Measurements from ENCODE around the gene RALY.
"Not testable (repeated sequence)": the region's sequence is repeated elsewhere in the genome, so short reads cannot be mapped to it uniquely, and the experiment has no call there.

Gene RALY

GRCh38 chr20:34017610-34018009 lies 23.9 kb downstream of the RALY start:
- Histone ChIP-seq H3K27me3 (ENCODE audit: control insufficient read depth, insufficient read depth, low read length) (no peaks in the 10 kb centered on the region), H3K4me3 (ENCODE audit: low read depth, low read length) (no peak overlapping the region), H3K36me3 (ENCODE audit: control insufficient read depth, insufficient read depth, low read length) (peaks cover 5% of the 10 kb centered on the region; the same call in 1 of the 2 replicates), H3K9ac (ENCODE audit: low read length) (no peak overlapping the region), H3K4me1 (ENCODE audit: control insufficient read depth, insufficient read depth, low read length) (peaks cover 42% of the 10 kb centered on the region), H3K9me3 (ENCODE audit: control insufficient read depth, insufficient read depth, low read depth, low read length) (0 out of 2 replicates have a peak, but pooled peaks cover 2% of the 10 kb centered on the region), H3K27ac (ENCODE audit: low read depth, low read length) (no peak overlapping the region)

- Histone ChIP-seq H3K9ac (ENCODE audit: low read length) (no peak overlapping the region), H3K4me3 (ENCODE audit: low read depth, low read length) (no peak overlapping the region), H3K4me1 (ENCODE audit: control insufficient read depth, insufficient read depth, low read length) (peaks cover 37% of the 10 kb centered on the region), H3K27me3 (ENCODE audit: control insufficient read depth, insufficient read depth, low read length) (no peaks in the 10 kb centered on the region), H3K9me3 (ENCODE audit: control insufficient read depth, insufficient read depth, low read depth, low read length) (0 out of 2 replicates have a peak, but pooled peaks cover 2% of the 10 kb centered on the region), H3K27ac (ENCODE audit: low read depth, low read length) (no peak overlapping the region), H3K36me3 (ENCODE audit: control insufficient read depth, insufficient read depth, low read length) (peaks cover 5% of the 10 kb centered on the region; the same call in 1 of the 2 replicates)
These were observed 24.5 kb downstream of the RALY start for GRCh38 chr20:34018166-34018565.

- peaks cover 38% of the 10 kb centered on the region for H3K4me1 ChIP-seq (ENCODE audit: control insufficient read depth, insufficient read depth, low read length)
- no peaks in the 10 kb centered on the region for H3K27me3 ChIP-seq (ENCODE audit: control insufficient read depth, insufficient read depth, low read length)
- no peak overlapping the region for H3K9ac ChIP-seq (ENCODE audit: low read length)
- H3K36me3 ChIP-seq (ENCODE audit: control insufficient read depth, insufficient read depth, low read length) = peaks cover 5% of the 10 kb centered on the region; the same call in 1 of the 2 replicates
- 0 out of 2 replicates have a peak, but pooled peaks cover 2% of the 10 kb centered on the region for H3K9me3 ChIP-seq (ENCODE audit: control insufficient read depth, insufficient read depth, low read depth, low read length)
- H3K27ac ChIP-seq (ENCODE audit: low read depth, low read length) = no peak overlapping the region
- H3K4me3 ChIP-seq (ENCODE audit: low read depth, low read length) = no peak overlapping the region
These were observed 28.6 kb downstream of the RALY start for GRCh38 chr20:34022151-34022838.

GRCh38 chr20:34022839-34023234 lies 29.1 kb downstream of the RALY start:
- Histone ChIP-seq H3K27ac (ENCODE audit: low read depth, low read length) (no peak overlapping the region), H3K9ac (ENCODE audit: low read length) (no peak overlapping the region), H3K9me3 (ENCODE audit: control insufficient read depth, insufficient read depth, low read depth, low read length) (0 out of 2 replicates have a peak, but pooled peaks cover 2% of the 10 kb centered on the region), H3K36me3 (ENCODE audit: control insufficient read depth, insufficient read depth, low read length) (peaks cover 5% of the 10 kb centered on the region; the same call in 1 of the 2 replicates), H3K27me3 (ENCODE audit: control insufficient read depth, insufficient read depth, low read length) (no peaks in the 10 kb centered on the region), H3K4me1 (ENCODE audit: control insufficient read depth, insufficient read depth, low read length) (peaks cover 35% of the 10 kb centered on the region), H3K4me3 (ENCODE audit: low read depth, low read length) (no peak overlapping the region)

- Histone ChIP-seq H3K4me3 (ENCODE audit: low read depth, low read length) (no peak overlapping the region), H3K27ac (ENCODE audit: low read depth, low read length) (no peak overlapping the region), H3K9me3 (ENCODE audit: control insufficient read depth, insufficient read depth, low read depth, low read length) (0 out of 2 replicates have a peak, but pooled peaks cover 2% of the 10 kb centered on the region), H3K9ac (ENCODE audit: low read length) (no peak overlapping the region), H3K4me1 (ENCODE audit: control insufficient read depth, insufficient read depth, low read length) (peaks cover 36% of the 10 kb centered on the region), H3K27me3 (ENCODE audit: control insufficient read depth, insufficient read depth, low read length) (no peaks in the 10 kb centered on the region), H3K36me3 (ENCODE audit: control insufficient read depth, insufficient read depth, low read length) (peaks cover 5% of the 10 kb centered on the region; the same call in 1 of the 2 replicates)
These were observed 30.4 kb downstream of the RALY start for GRCh38 chr20:34023937-34024722.

- Histone ChIP-seq H3K9me3 (ENCODE audit: control insufficient read depth, insufficient read depth, low read depth, low read length) (0 out of 2 replicates have a peak, but pooled peaks cover 2% of the 10 kb centered on the region), H3K4me1 (ENCODE audit: control insufficient read depth, insufficient read depth, low read length) (peaks cover 40% of the 10 kb centered on the region), H3K27ac (ENCODE audit: low read depth, low read length) (no peak overlapping the region), H3K9ac (ENCODE audit: low read length) (no peak overlapping the region), H3K4me3 (ENCODE audit: low read depth, low read length) (no peak overlapping the region), H3K27me3 (ENCODE audit: control insufficient read depth, insufficient read depth, low read length) (no peaks in the 10 kb centered on the region), H3K36me3 (ENCODE audit: control insufficient read depth, insufficient read depth, low read length) (peaks cover 5% of the 10 kb centered on the region; the same call in 1 of the 2 replicates)
These were observed 31.1 kb downstream of the RALY start for GRCh38 chr20:34024723-34025351.

GRCh38 chr20:34028013-34028412 lies 34.3 kb downstream of the RALY start:
- not testable (repeated sequence) for H3K27me3 ChIP-seq (ENCODE audit: control insufficient read depth, insufficient read depth, low read length); H3K9me3 ChIP-seq (ENCODE audit: control insufficient read depth, insufficient read depth, low read depth, low read length); H3K9ac ChIP-seq (ENCODE audit: low read length); H3K27ac ChIP-seq (ENCODE audit: low read depth, low read length); H3K4me3 ChIP-seq (ENCODE audit: low read depth, low read length)
- peaks cover 10% of the 10 kb centered on the region for H3K36me3 ChIP-seq (ENCODE audit: control insufficient read depth, insufficient read depth, low read length)
- H3K4me1 ChIP-seq (ENCODE audit: control insufficient read depth, insufficient read depth, low read length) = peaks cover 45% of the 10 kb centered on the region

GRCh38 chr20:34029415-34029814 lies 35.7 kb downstream of the RALY start:
- Histone ChIP-seq H3K36me3 (ENCODE audit: control insufficient read depth, insufficient read depth, low read length) (peaks cover 18% of the 10 kb centered on the region), H3K27ac (ENCODE audit: low read depth, low read length) (no peak overlapping the region), H3K27me3 (ENCODE audit: control insufficient read depth, insufficient read depth, low read length) (no peaks in the 10 kb centered on the region), H3K4me1 (ENCODE audit: control insufficient read depth, insufficient read depth, low read length) (peaks cover 43% of the 10 kb centered on the region), H3K9me3 (ENCODE audit: control insufficient read depth, insufficient read depth, low read depth, low read length) (no peaks in the 10 kb centered on the region), H3K4me3 (ENCODE audit: low read depth, low read length) (no peak overlapping the region), H3K9ac (ENCODE audit: low read length) (no peak overlapping the region)

GRCh38 chr20:34030456-34030855 lies 36.7 kb downstream of the RALY start:
- H3K36me3 ChIP-seq (ENCODE audit: control insufficient read depth, insufficient read depth, low read length) = peaks cover 18% of the 10 kb centered on the region
- peaks cover 33% of the 10 kb centered on the region for H3K4me1 ChIP-seq (ENCODE audit: control insufficient read depth, insufficient read depth, low read length)
- H3K9ac ChIP-seq (ENCODE audit: low read length) = no peak overlapping the region
- H3K9me3 ChIP-seq (ENCODE audit: control insufficient read depth, insufficient read depth, low read depth, low read length) = no peaks in the 10 kb centered on the region
- H3K4me3 ChIP-seq (ENCODE audit: low read depth, low read length) = no peak overlapping the region
- H3K27ac ChIP-seq (ENCODE audit: low read depth, low read length) = no peak overlapping the region
- H3K27me3 ChIP-seq (ENCODE audit: control insufficient read depth, insufficient read depth, low read length) = no peaks in the 10 kb centered on the region

GRCh38 chr20:34033903-34034302 lies 40.2 kb downstream of the RALY start:
- Histone ChIP-seq H3K36me3 (ENCODE audit: control insufficient read depth, insufficient read depth, low read length) (peaks cover 18% of the 10 kb centered on the region), H3K4me3 (ENCODE audit: low read depth, low read length) (no peak overlapping the region), H3K9ac (ENCODE audit: low read length) (no peak overlapping the region), H3K27ac (ENCODE audit: low read depth, low read length) (no peak overlapping the region), H3K9me3 (ENCODE audit: control insufficient read depth, insufficient read depth, low read depth, low read length) (no peaks in the 10 kb centered on the region), H3K4me1 (ENCODE audit: control insufficient read depth, insufficient read depth, low read length) (peaks cover 29% of the 10 kb centered on the region), H3K27me3 (ENCODE audit: control insufficient read depth, insufficient read depth, low read length) (no peaks in the 10 kb centered on the region)

Measured in HUES6 (cell line).